Mesothelial cell of epicardium (in vitro differentiated cells): ENCODE data around the gene VKORC1L1. TPM values are rescaled to one million over a fixed set of nuclear protein-coding genes. Genes with fewer than 3 reads are reported as not detected.

ENCODE experiments used
- DNase-seq, 2 experiments: peaks; one replicate each; pipeline ENCODE4 v3.0.0; 2021; ENCODE audit warnings: low spot score in 2 of 2; ENCODE audit not compliant: unreplicated experiment in 2 of 2
- H3K27ac Mint-ChIP-seq: 2 replicates; pipeline ENCODE4 v1.8.0; 2021; ENCODE audit warnings: mixed read lengths
- H3K27me3 Mint-ChIP-seq: 2 replicates; pipeline ENCODE4 v1.8.0; 2021; ENCODE audit warnings: low read depth, mixed read lengths
- H3K36me3 Mint-ChIP-seq: 2 replicates; pipeline ENCODE4 v1.8.0; 2021; ENCODE audit warnings: mixed read lengths
- H3K4me1 Mint-ChIP-seq: 2 replicates; pipeline ENCODE4 v1.8.0; 2021; ENCODE audit warnings: mixed read lengths
- H3K4me3 Mint-ChIP-seq: 2 replicates; pipeline ENCODE4 v1.8.0; 2021; ENCODE audit warnings: mild to moderate bottlenecking, moderate library complexity, mixed read lengths
- H3K9me3 Mint-ChIP-seq: 2 replicates; pipeline ENCODE4 v1.8.0; 2021; ENCODE audit warnings: mixed read lengths
- CTCF ChIP-seq: fragments of 200-600 bp; sonication (generic); IDR thresholded peaks from one replicate; pipeline ENCODE4 v1.5.0; 2021; ENCODE audit warnings: antibody characterized with exemption; ENCODE audit not compliant: unreplicated experiment
- total RNA-seq: library from RNA; stranded (reverse); gene quantifications from 3 replicates; pipeline ENCODE4 v1.2.1, GENCODE V29; 2021

VKORC1L1 gene
- total RNA-seq, 1 donor from 2014 or later: 23.8 TPM

- Mint-ChIP-seq H3K4me3 (no peak overlapping the region), H3K36me3 (peaks cover 44% of the 10 kb centered on the region), H3K9me3 (no peaks in the 10 kb centered on the region), H3K27ac (no peak overlapping the region), H3K27me3 (no peaks in the 10 kb centered on the region), H3K4me1 (no peaks in the 10 kb centered on the region)
- no peak for DNase-seq
- TF ChIP-seq CTCF: no peak
Observed at GRCh38 chr7:65968256-65969185, 95.6 kb downstream of the VKORC1L1 start.

GRCh38 chr7:65971021-65971420 is 98.1 kb downstream of the VKORC1L1 start:
- no peak for DNase-seq
- Mint-ChIP-seq H3K27ac (no peak overlapping the region), H3K27me3 (no peaks in the 10 kb centered on the region), H3K4me3 (no peak overlapping the region), H3K9me3 (no peaks in the 10 kb centered on the region), H3K4me1 (no peaks in the 10 kb centered on the region), H3K36me3 (peaks cover 39% of the 10 kb centered on the region)
- no peak for TF ChIP-seq CTCF

- TF ChIP-seq CTCF: no peak
- Mint-ChIP-seq H3K36me3 (peaks cover 26% of the 10 kb centered on the region), H3K4me3 (no peak overlapping the region), H3K4me1 (no peaks in the 10 kb centered on the region), H3K27ac (no peak overlapping the region), H3K9me3 (no peaks in the 10 kb centered on the region), H3K27me3 (no peaks in the 10 kb centered on the region)
- no peak for DNase-seq
Observed at GRCh38 chr7:65972976-65973375, 100.1 kb downstream of the VKORC1L1 start.

- Mint-ChIP-seq H3K36me3 (peaks cover 28% of the 10 kb centered on the region), H3K27ac (no peak overlapping the region), H3K4me3 (no peak overlapping the region), H3K27me3 (no peaks in the 10 kb centered on the region), H3K4me1 (no peaks in the 10 kb centered on the region), H3K9me3 (no peaks in the 10 kb centered on the region)
- no peak for DNase-seq
- no peak for TF ChIP-seq CTCF
Observed at GRCh38 chr7:65974191-65974801, 101.4 kb downstream of the VKORC1L1 start.

- Mint-ChIP-seq H3K4me3 (no peak overlapping the region), H3K4me1 (no peaks in the 10 kb centered on the region), H3K9me3 (no peaks in the 10 kb centered on the region), H3K27ac (no peak overlapping the region), H3K27me3 (no peaks in the 10 kb centered on the region), H3K36me3 (peaks cover 24% of the 10 kb centered on the region)
- no peak for TF ChIP-seq CTCF
- no peak for DNase-seq
Observed at GRCh38 chr7:65974876-65975275, 102.0 kb downstream of the VKORC1L1 start.
